Left ventricle myocardium inferior (tissue), 1 donor: Measurements from ENCODE around the gene CTTNBP2NL. TPM values are rescaled to one million over a fixed set of nuclear protein-coding genes. Genes with fewer than 3 reads are reported as not detected.

Experiments
- DNase-seq: peaks from one replicate; pipeline ENCODE4 v3.0.0-alpha.2; 2020
- H3K27ac ChIP-seq: fragments of 200-600 bp; replicated peaks from 2 replicates; pipeline ENCODE4 v1.8.0; 2021
- H3K27me3 ChIP-seq: fragments of 200-600 bp; 2 replicates; pipeline ENCODE4 v1.8.0; 2021; ENCODE audit warnings: low read depth
- H3K36me3 ChIP-seq: fragments of 200-600 bp; 2 replicates; pipeline ENCODE4 v1.8.0; 2021
- H3K4me1 ChIP-seq: fragments of 200-600 bp; 2 replicates; pipeline ENCODE4 v1.8.0; 2021
- H3K4me3 ChIP-seq: fragments of 200-600 bp; 2 replicates; pipeline ENCODE4 v1.8.0; 2021; ENCODE audit warnings: mild to moderate bottlenecking, moderate library complexity
- H3K9me3 ChIP-seq: fragments of 200-600 bp; replicated peaks from 2 replicates; pipeline ENCODE4 v1.8.0; 2021
- CTCF ChIP-seq: fragments of 200-600 bp; IDR thresholded peaks from 2 replicates; pipeline ENCODE4 v1.8.0; 2021; ENCODE audit warnings: antibody characterized with exemption, mild to moderate bottlenecking, borderline replicate concordance
- intact Hi-C: fragments of 100-400 bp; cut with micrococcal nuclease; formaldehyde crosslinking; loops from one replicate; pipeline ENCODE4 v1.11.0; 2022
- total RNA-seq: library from RNA; stranded (reverse); fragmentation: NEBNext Ultra II Directional; extraction: Animal tissue kit (Norgen Biotek cat#: 25700); gene quantifications from one replicate; pipeline ENCODE4 v1.2.1, GENCODE V29; 2021
- donor health status: DM: no; HTN: yes; CAD: no; lungs with severe emphysema.

Gene CTTNBP2NL
- total RNA-seq, 1 donor from 2014 or later: 14.3 TPM

- Histone ChIP-seq H3K36me3 (no peaks in the 10 kb centered on the region), H3K27me3 (peaks cover 26% of the 10 kb centered on the region), H3K27ac (no peak overlapping the region), H3K9me3 (no peaks in the 10 kb centered on the region), H3K4me1 (peaks cover 40% of the 10 kb centered on the region), H3K4me3 (no peak overlapping the region)
- intact Hi-C loops: no loop called here
- no peak for TF ChIP-seq CTCF
- no peak for DNase-seq
Measured at GRCh38 chr1:112504001-112504660, 108.1 kb downstream of the CTTNBP2NL start.

- DNase-seq: no peak
- no peaks in the 10 kb centered on the region for H3K9me3 ChIP-seq
- no peaks in the 10 kb centered on the region for H3K36me3 ChIP-seq
- H3K4me3 ChIP-seq: no peak overlapping the region
- H3K4me1 ChIP-seq: peaks cover 42% of the 10 kb centered on the region
- peaks cover 33% of the 10 kb centered on the region for H3K27me3 ChIP-seq
- intact Hi-C loops: no loop called here
- no peak for TF ChIP-seq CTCF
- no peak overlapping the region for H3K27ac ChIP-seq
Measured at GRCh38 chr1:112504661-112505399, 108.8 kb downstream of the CTTNBP2NL start.

GRCh38 chr1:112505400-112505785 lies 109.4 kb downstream of the CTTNBP2NL start:
- Histone ChIP-seq H3K9me3 (no peaks in the 10 kb centered on the region), H3K27ac (no peak overlapping the region), H3K4me3 (no peak overlapping the region), H3K27me3 (peaks cover 33% of the 10 kb centered on the region), H3K36me3 (no peaks in the 10 kb centered on the region), H3K4me1 (peaks cover 42% of the 10 kb centered on the region)
- intact Hi-C loops: no loop called here
- TF ChIP-seq CTCF: no peak
- DNase-seq: no peak

- peaks cover 33% of the 10 kb centered on the region for H3K27me3 ChIP-seq
- H3K36me3 ChIP-seq: no peaks in the 10 kb centered on the region
- no peak for TF ChIP-seq CTCF
- no peak overlapping the region for H3K27ac ChIP-seq
- no peaks in the 10 kb centered on the region for H3K9me3 ChIP-seq
- peaks cover 42% of the 10 kb centered on the region for H3K4me1 ChIP-seq
- intact Hi-C loops: no loop called here
- DNase-seq: no peak
- H3K4me3 ChIP-seq: no peak overlapping the region
Measured at GRCh38 chr1:112505878-112506277, 109.9 kb downstream of the CTTNBP2NL start.

GRCh38 chr1:112506306-112506705 lies 110.3 kb downstream of the CTTNBP2NL start:
- intact Hi-C loops: no loop called here
- H3K27ac ChIP-seq: no peak overlapping the region
- H3K4me3 ChIP-seq: no peak overlapping the region
- peaks cover 33% of the 10 kb centered on the region for H3K27me3 ChIP-seq
- no peaks in the 10 kb centered on the region for H3K36me3 ChIP-seq
- no peak for TF ChIP-seq CTCF
- no peaks in the 10 kb centered on the region for H3K9me3 ChIP-seq
- H3K4me1 ChIP-seq: peaks cover 40% of the 10 kb centered on the region
- no peak for DNase-seq
